Measurements from ENCODE around the gene SLBP.

The SLBP gene

GRCh38 chr4:1713003-1713851, 1.1 kb upstream of the SLBP start:
- peak overlapping the region; percentile 6 for H2AFZ ChIP-seq (ENCODE audit: low read depth, low read length, severe bottlenecking)
- H3F3A ChIP-seq (ENCODE audit: insufficient read depth) = peaks cover 34% of the 10 kb centered on the region
- H3K4me2 ChIP-seq (ENCODE audit: low read depth, low read length, poor library complexity, severe bottlenecking) = peak overlapping the region; percentile 96
- H3K36me3 ChIP-seq (ENCODE audit: low read length) = peaks cover 8% of the 10 kb centered on the region; the same call in 1 of the 2 replicates
- H3K79me2 ChIP-seq (ENCODE audit: insufficient read depth, low read length) = peaks cover 75% of the 10 kb centered on the region
- H3K9me2 ChIP-seq (replicated peaks; ENCODE audit: insufficient read depth, low read length) = no peaks in the 10 kb centered on the region
- H3K4me3 ChIP-seq (ENCODE audit: insufficient read depth, low read length, poor library complexity, severe bottlenecking) = peak overlapping the region; percentile 68
- no peaks in the 10 kb centered on the region for H3K9me3 ChIP-seq (ENCODE audit: insufficient read depth, low read length)
- no peaks in the 10 kb centered on the region for H3K27me3 ChIP-seq (ENCODE audit: low read length)
- H3K9ac ChIP-seq (ENCODE audit: low read length) = peak overlapping the region; percentile 92
- peaks cover 15% of the 10 kb centered on the region for H4K20me1 ChIP-seq (ENCODE audit: low read depth, low read length)
- H3K27ac ChIP-seq (ENCODE audit: low read depth, low read length) = peak overlapping the region; percentile 90
- TF ChIP-seq EZH2phosphoT487 (conservative IDR thresholded peaks at IDR 0.05; ENCODE audit: low read length) = no peak
- TF ChIP-seq CTCF (IDR thresholded peaks at IDR 0.05; ENCODE audit: insufficient read depth, low read length, poor library complexity, severe bottlenecking) = no peak

DNA sequence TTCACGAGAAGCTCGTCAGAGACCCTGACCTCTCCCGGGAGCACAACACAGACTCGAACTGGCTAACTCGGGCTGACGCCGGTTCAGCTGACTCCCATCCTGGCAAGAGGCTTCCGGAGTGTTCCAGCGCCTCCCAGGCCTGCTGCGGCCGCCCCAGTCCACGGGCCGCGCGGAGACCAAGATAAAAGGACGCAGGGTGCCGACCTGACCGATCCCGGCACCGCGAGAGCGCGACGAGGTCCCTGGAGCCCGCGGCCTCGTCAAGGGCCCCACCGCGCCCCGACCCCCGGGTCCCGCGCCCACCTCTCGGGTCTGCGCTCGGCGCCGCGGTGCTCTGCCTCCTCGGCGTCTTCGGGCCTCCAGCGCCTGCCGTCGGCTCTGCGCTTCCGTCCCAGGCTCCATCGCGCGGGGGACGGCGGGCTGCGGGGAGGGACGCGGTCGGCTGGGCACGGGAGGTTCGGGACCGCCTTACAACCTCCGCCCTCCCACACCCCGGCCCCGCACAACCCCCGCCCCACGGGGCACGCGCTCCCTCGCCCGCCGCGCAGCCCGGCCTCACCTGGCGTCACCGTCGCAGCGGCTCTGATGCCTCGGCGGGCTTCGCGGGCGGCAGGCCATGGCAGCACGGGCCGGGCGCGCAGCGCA, 426 bp downstream of the SLBP start:
- Histone ChIP-seq H4K20me1 (ENCODE audit: low read depth, low read length) (peaks cover 18% of the 10 kb centered on the region), H3K27me3 (ENCODE audit: low read length) (no peaks in the 10 kb centered on the region)

DNA sequence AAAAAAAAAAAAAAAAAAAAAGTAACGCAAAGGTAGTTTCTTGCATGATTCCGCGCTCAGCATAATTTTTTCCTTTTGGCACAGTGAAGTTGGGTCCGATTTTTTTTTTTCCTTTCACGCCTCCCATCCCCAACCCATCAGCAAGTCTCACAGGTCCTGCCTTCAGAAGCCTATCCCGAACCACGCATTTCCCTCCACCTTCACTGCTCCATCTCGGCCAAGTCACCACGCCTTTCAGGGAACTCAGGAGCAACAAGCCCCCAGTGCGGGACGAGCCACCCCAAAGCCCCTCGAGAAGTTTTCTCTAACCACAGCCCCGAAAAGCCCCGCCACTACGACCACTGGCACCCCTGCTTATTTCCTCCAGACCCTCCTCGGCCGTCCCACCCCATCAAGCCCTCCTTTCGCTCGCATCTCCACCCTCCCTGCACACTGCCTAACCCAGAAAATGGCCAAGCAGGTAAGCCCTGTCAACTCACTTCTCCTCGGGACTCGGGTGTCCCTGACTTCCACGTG, 1.0 kb downstream of the SLBP start:
- Histone ChIP-seq H3K36me3 (ENCODE audit: low read length) (peaks cover 10% of the 10 kb centered on the region; the same call in 1 of the 2 replicates), H3K27me3 (ENCODE audit: low read length) (no peaks in the 10 kb centered on the region), H3K4me2 (ENCODE audit: low read depth, low read length, poor library complexity, severe bottlenecking) (peak overlapping the region; percentile 71), H3K9ac (ENCODE audit: low read length) (peak overlapping the region; percentile 92), H2AFZ (ENCODE audit: low read depth, low read length, severe bottlenecking) (no peak overlapping the region), H3K79me2 (ENCODE audit: insufficient read depth, low read length) (peaks cover 85% of the 10 kb centered on the region), H3K9me3 (ENCODE audit: insufficient read depth, low read length) (no peaks in the 10 kb centered on the region), H3K4me3 (ENCODE audit: insufficient read depth, low read length, poor library complexity, severe bottlenecking) (peak overlapping the region; percentile 79), H4K20me1 (ENCODE audit: low read depth, low read length) (peaks cover 21% of the 10 kb centered on the region), H3F3A (ENCODE audit: insufficient read depth) (peaks cover 33% of the 10 kb centered on the region), H3K9me2 (replicated peaks; ENCODE audit: insufficient read depth, low read length) (no peaks in the 10 kb centered on the region), H3K27ac (ENCODE audit: low read depth, low read length) (peak overlapping the region; percentile 90)
- TF ChIP-seq EZH2phosphoT487 (conservative IDR thresholded peaks at IDR 0.05; ENCODE audit: low read length) (no peak), CTCF (IDR thresholded peaks at IDR 0.05; ENCODE audit: insufficient read depth, low read length, poor library complexity, severe bottlenecking) (no peak)

More for the DNA sequence above, 426 bp downstream of the SLBP start:
- Histone ChIP-seq H3K79me2 (ENCODE audit: insufficient read depth, low read length) (peaks cover 85% of the 10 kb centered on the region), H3K9me3 (ENCODE audit: insufficient read depth, low read length) (no peaks in the 10 kb centered on the region), H3K4me3 (ENCODE audit: insufficient read depth, low read length, poor library complexity, severe bottlenecking) (peak overlapping the region; percentile 79), H3F3A (ENCODE audit: insufficient read depth) (peaks cover 35% of the 10 kb centered on the region), H2AFZ (ENCODE audit: low read depth, low read length, severe bottlenecking) (no peak overlapping the region), H3K27ac (ENCODE audit: low read depth, low read length) (peak overlapping the region; percentile 90), H3K9me2 (replicated peaks; ENCODE audit: insufficient read depth, low read length) (no peaks in the 10 kb centered on the region), H3K9ac (ENCODE audit: low read length) (peak overlapping the region; percentile 92), H3K4me2 (ENCODE audit: low read depth, low read length, poor library complexity, severe bottlenecking) (peak overlapping the region; percentile 71), H3K36me3 (ENCODE audit: low read length) (peaks cover 10% of the 10 kb centered on the region; the same call in 1 of the 2 replicates)
- TF ChIP-seq EZH2phosphoT487 (conservative IDR thresholded peaks at IDR 0.05; ENCODE audit: low read length) = no peak
- TF ChIP-seq CTCF (IDR thresholded peaks at IDR 0.05; ENCODE audit: insufficient read depth, low read length, poor library complexity, severe bottlenecking) = no peak
